Ascending aorta (tissue), 2 donors: ENCODE data around the gene PCDH9. TPM values are rescaled to one million over a fixed set of nuclear protein-coding genes. Genes with fewer than 3 reads are reported as not detected.

Experiments
- DNase-seq, 2 donors: peaks; one replicate each; pipeline ENCODE4 v3.0.0-alpha.2; 2019; ENCODE audit warnings: low spot score in 2 of 2
- H3K27ac ChIP-seq, 2 donors: fragments of 200-600 bp; sonication (generic); one replicate each; pipeline ENCODE4 v1.5.1; 2016 to 2017; ENCODE audit warnings: mild to moderate bottlenecking in 1 of 2
- H3K27me3 ChIP-seq: fragments of 200-600 bp; sonication (generic); one replicate; pipeline ENCODE4 v1.5.1; 2017
- H3K36me3 ChIP-seq, 2 donors: fragments of 200-600 bp; sonication (generic); one replicate each; pipeline ENCODE4 v1.5.1; 2016
- H3K4me1 ChIP-seq, 2 donors: fragments of 200-600 bp; sonication (generic); one replicate each; pipeline ENCODE4 v1.5.1; 2016 to 2017; ENCODE audit warnings: mild to moderate bottlenecking in 1 of 2
- H3K4me3 ChIP-seq, 2 donors: fragments of 200-600 bp; sonication (generic); one replicate each; pipeline ENCODE4 v1.5.1; 2016 to 2017; ENCODE audit warnings: mild to moderate bottlenecking in 1 of 2
- H3K9me3 ChIP-seq, 2 donors: fragments of 200-600 bp; sonication (generic); one replicate each; pipeline ENCODE4 v1.5.1; 2016
- CTCF ChIP-seq, 3 experiments: fragments of 200-600 bp in 2 of 3; fragments of 450-650 bp in 1 of 3; sonication (generic) in 2 of 3; IDR thresholded peaks; one replicate each; pipeline ENCODE4 v1.5.1; 2016 to 2019; ENCODE audit warnings: antibody characterized with exemption in 3 of 3, mild to moderate bottlenecking in 1 of 3, moderate library complexity in 1 of 3
- intact Hi-C: fragments of 100-400 bp; cut with DNase I; formaldehyde crosslinking; loops from one replicate; pipeline ENCODE4 v1.15.1; 2023
- total RNA-seq: library from RNA; depleted of rRNA; stranded (reverse); fragments of >200 nt; gene quantifications from one replicate; pipeline ENCODE4 v1.1.0, GENCODE V29; 2016

Gene PCDH9
- total RNA-seq, 1 donor from 2014 or later = 3.6 TPM

DNA sequence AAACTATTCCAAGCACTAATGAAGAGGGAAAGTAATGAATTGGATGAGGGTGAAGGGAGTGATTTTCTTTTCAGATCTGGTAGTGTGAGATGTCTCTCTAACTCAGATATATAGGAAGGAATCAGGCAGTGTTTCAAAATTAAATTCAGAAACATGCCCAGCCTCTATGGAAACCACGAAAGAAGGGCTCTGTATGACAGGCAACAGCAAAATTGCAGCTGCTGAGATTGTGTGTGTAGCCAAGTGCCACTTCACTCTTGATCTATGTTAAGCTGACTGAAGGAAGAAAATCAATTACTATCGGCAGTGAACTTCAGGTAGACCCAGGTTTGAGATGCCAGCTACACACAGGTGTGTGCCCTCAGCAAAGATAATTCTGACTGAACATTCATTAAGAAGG, 387.4 kb downstream of the PCDH9 start:
- Histone ChIP-seq H3K9me3 (no peaks in the 10 kb centered on the region), H3K36me3 (no peaks in the 10 kb centered on the region), H3K4me3 (no peak overlapping the region), H3K4me1 (no peaks in the 10 kb centered on the region), H3K27ac (no peak overlapping the region), H3K27me3 (no peaks in the 10 kb centered on the region)
- TF ChIP-seq CTCF (IDR thresholded peaks at IDR 0.05) = no peak
- DNase-seq = no peak
- intact Hi-C loops = no loop called here

- Histone ChIP-seq H3K4me1 (no peaks in the 10 kb centered on the region), H3K27ac (no peak overlapping the region), H3K27me3 (no peaks in the 10 kb centered on the region), H3K36me3 (no peaks in the 10 kb centered on the region), H3K4me3 (no peak overlapping the region), H3K9me3 (no peaks in the 10 kb centered on the region)
- no peak for DNase-seq
- TF ChIP-seq CTCF (IDR thresholded peaks at IDR 0.05) = no peak
- intact Hi-C loops = no loop called here
Observed at GRCh38 chr13:66840621-66841020, 389.5 kb downstream of the PCDH9 start.

GRCh38 chr13:66837246-66837645, 392.9 kb downstream of the PCDH9 start:
- Histone ChIP-seq H3K27me3 (no peaks in the 10 kb centered on the region), H3K4me3 (no peak overlapping the region), H3K9me3 (no peaks in the 10 kb centered on the region), H3K4me1 (no peaks in the 10 kb centered on the region), H3K27ac (no peak overlapping the region), H3K36me3 (no peaks in the 10 kb centered on the region)
- DNase-seq = no peak
- intact Hi-C loops = no loop called here
- no peak for TF ChIP-seq CTCF (IDR thresholded peaks at IDR 0.05)

- no peaks in the 10 kb centered on the region for H3K27me3 ChIP-seq
- H3K27ac ChIP-seq = no peak overlapping the region
- TF ChIP-seq CTCF (IDR thresholded peaks at IDR 0.05) = no peak
- no peak overlapping the region for H3K4me3 ChIP-seq
- no peaks in the 10 kb centered on the region for H3K4me1 ChIP-seq
- intact Hi-C loops = no loop called here
- no peaks in the 10 kb centered on the region for H3K9me3 ChIP-seq
- DNase-seq = peak in 1 of 2 donors; percentile 61
- no peaks in the 10 kb centered on the region for H3K36me3 ChIP-seq
Observed at GRCh38 chr13:66835040-66835628, 395.0 kb downstream of the PCDH9 start.

GRCh38 chr13:66830940-66831716, 399.0 kb downstream of the PCDH9 start:
- TF ChIP-seq CTCF (IDR thresholded peaks at IDR 0.05) = no peak
- DNase-seq = no peak
- H3K4me3 ChIP-seq = no peak overlapping the region
- no peaks in the 10 kb centered on the region for H3K27me3 ChIP-seq
- no peaks in the 10 kb centered on the region for H3K36me3 ChIP-seq
- intact Hi-C loops = no loop called here
- H3K27ac ChIP-seq = no peak overlapping the region
- H3K4me1 ChIP-seq = no peaks in the 10 kb centered on the region
- no peaks in the 10 kb centered on the region for H3K9me3 ChIP-seq
